ENCODE results near the gene MAP3K6.
"Not testable (repeated sequence)": the region's sequence is repeated elsewhere in the genome, so short reads cannot be mapped to it uniquely, and the experiment has no call there.

The MAP3K6 gene

GRCh38 chr1:27388337-27389005 lies 21.7 kb upstream of the MAP3K6 start:
- no peak for DNase-seq (ENCODE audit: low read depth, low spot score)
- ChIA-PET CTCF (interaction anchor here (0.7 to 15.9 kb wide), 22 partner anchors 8 to 352 kb away, joined by 3 to 442 read pairs (median 6); partner anchors contain the start of genes FCN3 and MAP3K6), POLR2A (no interaction called here)
- H3K4me3 ChIP-seq (ENCODE audit: low read depth, low read length), result no peak overlapping the region
- peak; percentile 77 for TF ChIP-seq CTCF (IDR thresholded peaks at IDR 0.05; ENCODE audit: insufficient read depth, low read length, missing control alignments)

- ChIA-PET CTCF (interaction anchor here (0.9 to 15.9 kb wide), 6 partner anchors 12 to 277 kb away, joined by 3 to 442 read pairs (median 18); partner anchors contain the start of gene MAP3K6), POLR2A (interaction anchor here (1.4 kb wide), 1 partner anchor 85 kb away, joined by 4 read pairs; no protein-coding TSS in a partner anchor)
- H3K4me3 ChIP-seq (ENCODE audit: low read depth, low read length); DNase-seq (ENCODE audit: low read depth, low spot score): not testable (repeated sequence)
Observed at GRCh38 chr1:27384797-27385196, 18.0 kb upstream of the MAP3K6 start.

GRCh38 chr1:27383661-27384060 lies 16.9 kb upstream of the MAP3K6 start:
- CTCF ChIA-PET, result interaction anchor here (0.9 to 15.9 kb wide), 8 partner anchors 12 to 281 kb away, joined by 3 to 442 read pairs (median 8); partner anchors contain the start of gene MAP3K6
- H3K4me3 ChIP-seq (ENCODE audit: low read depth, low read length), result no peak overlapping the region
- TF ChIP-seq CTCF (IDR thresholded peaks at IDR 0.05; ENCODE audit: insufficient read depth, low read length, missing control alignments), result no peak
- no peak for DNase-seq (ENCODE audit: low read depth, low spot score)
- POLR2A ChIA-PET, result interaction anchor here (1.4 kb wide), 1 partner anchor 83 kb away, joined by 4 read pairs; no protein-coding TSS in a partner anchor

- CTCF ChIA-PET, result interaction anchor here (0.8 to 15.9 kb wide), 10 partner anchors 8 to 339 kb away, joined by 3 to 442 read pairs (median 4); partner anchors contain the start of gene MAP3K6
- POLR2A ChIA-PET, result no interaction called here
- H3K4me3 ChIP-seq (ENCODE audit: low read depth, low read length), result no peak within 1 kb of the TSS
- no peak for DNase-seq (ENCODE audit: low read depth, low spot score)
- no peak for TF ChIP-seq CTCF (IDR thresholded peaks at IDR 0.05; ENCODE audit: insufficient read depth, low read length, missing control alignments)
Observed at GRCh38 chr1:27383039-27383605, 16.4 kb upstream of the MAP3K6 start, which contains the start of gene CD164L2. Gene CD164L2, minus strand, starts transcription at chr1:27383333. Its CDS starts 94 bp downstream, at chr1:27383239.

GRCh38 chr1:27381969-27382762 lies 15.4 kb upstream of the MAP3K6 start:
- POLR2A ChIA-PET, result no interaction called here
- H3K4me3 ChIP-seq (ENCODE audit: low read depth, low read length), result no peak overlapping the region
- CTCF ChIA-PET, result interaction anchor here (0.7 to 15.9 kb wide), 12 partner anchors 9 to 338 kb away, joined by 3 to 442 read pairs (median 6); partner anchors contain the start of gene MAP3K6
- DNase-seq (ENCODE audit: low read depth, low spot score), result no peak
- no peak for TF ChIP-seq CTCF (IDR thresholded peaks at IDR 0.05; ENCODE audit: insufficient read depth, low read length, missing control alignments)

Measured in AG04449 (cell line).